K562 (cell line): Measurements from ENCODE around the gene BAIAP2L2. TPM values are rescaled to one million over a fixed set of nuclear protein-coding genes. Genes with fewer than 3 reads are reported as not detected.

Experiments
- ATAC-seq: fragments of 200-7000 bp; cut with Tn5 transposase; 3 replicates; pipeline ENCODE4 v1.9.1; 2020; ENCODE audit warnings: moderate library complexity
- BruUV-seq: library from RNA; stranded (reverse); fragments of 400-500 nt; replicated peaks from 2 replicates; lab custom pipeline; 2021; lab: Mats Ljungman, UMichigan
- CTCF ChIA-PET: fragments of 300-600 bp; formaldehyde crosslinking; extraction: SDS; loops from one replicate; lab custom pipeline; 2021; ENCODE audit warnings: low intra/inter-chr PET ratio; lab: Yijun Ruan, JAX
- POLR2A ChIA-PET: fragments of 300-600, 350-650 bp; sonication (Branson Sonifier 250); formaldehyde crosslinking; extraction: SDS; loops from one replicate; lab custom pipeline; 2021; ENCODE audit warnings: antibody characterized with exemption, inconsistent platforms; lab: Yijun Ruan, JAX
- DNase-seq, 4 experiments: peaks; one replicate each; pipeline versions ENCODE4 v3.0.0 to v3.0.0-alpha.2; 2011 to 2018; ENCODE audit warnings: low spot score in 3 of 4, mixed read lengths in 3 of 4; ENCODE audit errors: extremely low read depth in 1 of 4
- FAIRE-seq: peaks from 2 replicates; lab custom pipeline; 2011; peaks lifted over from hg19 to GRCh38; lab: Jason Lieb, UNC
- H2AFZ ChIP-seq: 2 replicates; pipeline ENCODE4 v1.6.0; 2011; ENCODE audit warnings: low read depth, low read length, control low read depth, inconsistent platforms
- H3K27ac ChIP-seq: fragments of 200-600 bp; 3 replicates; pipeline ENCODE4 v1.8.0; 2011; ENCODE audit warnings: low read depth, mild to moderate bottlenecking, control low read depth, inconsistent platforms, low read length, moderate library complexity, mixed read lengths; ENCODE audit errors: extremely low read depth
- H3K27me3 ChIP-seq, 2 experiments: fragments of 300-600 bp in 1 of 2; 2 replicates in 1 of 2; 3 replicates in 1 of 2; pipeline versions ENCODE4 v1.6.0 to v1.8.0; 2011; ENCODE audit warnings: inconsistent platforms in 2 of 2, low read length in 2 of 2, mild to moderate bottlenecking in 1 of 2, mixed read lengths in 1 of 2, moderate library complexity in 1 of 2; ENCODE audit not compliant: control insufficient read depth in 2 of 2, insufficient read depth in 2 of 2
- H3K36me3 ChIP-seq: fragments of 300-600 bp; 3 replicates; pipeline ENCODE4 v1.8.0; 2011; ENCODE audit warnings: mild to moderate bottlenecking, low read length, inconsistent platforms; ENCODE audit not compliant: control insufficient read depth, insufficient read depth
- H3K4me1 ChIP-seq, 2 experiments: fragments of 200-600 bp in 1 of 2; replicated peaks in 1 of 2; 2 replicates in 1 of 2; 3 replicates in 1 of 2; pipeline versions ENCODE4 v1.5.1 to v1.8.0; 2011; ENCODE audit warnings: inconsistent platforms in 2 of 2, low read length in 2 of 2, mild to moderate bottlenecking in 1 of 2, mixed read lengths in 1 of 2, moderate library complexity in 1 of 2; ENCODE audit not compliant: control insufficient read depth in 2 of 2, insufficient read depth in 2 of 2
- H3K4me2 ChIP-seq: 2 replicates; pipeline ENCODE4 v1.6.1; 2011; ENCODE audit warnings: low read length, control low read depth, inconsistent platforms, mixed read lengths; ENCODE audit not compliant: insufficient read depth
- H3K4me3 ChIP-seq: fragments of 200-600 bp; sonication (generic), shearing (Covaris generic); 2 replicates; pipeline ENCODE4 v1.5.1; 2016; ENCODE audit warnings: control low read depth, inconsistent platforms
- H3K79me2 ChIP-seq: fragments of 200-600 bp; 3 replicates; pipeline ENCODE4 v1.8.0; 2011; ENCODE audit warnings: low read length, inconsistent platforms; ENCODE audit not compliant: control insufficient read depth, insufficient read depth
- H3K9ac ChIP-seq, 2 experiments: 2 replicates each; pipeline versions ENCODE4 v1.6.0 to v1.6.1; 2011; ENCODE audit warnings: low read depth in 2 of 2, low read length in 2 of 2, control low read depth in 1 of 2, inconsistent platforms in 1 of 2, mild to moderate bottlenecking in 1 of 2, mixed read lengths in 1 of 2; ENCODE audit not compliant: insufficient read depth in 1 of 2
- H3K9me1 ChIP-seq: one replicate; pipeline ENCODE4 v1.6.0; 2011; ENCODE audit warnings: inconsistent platforms, mild to moderate bottlenecking, low read length, moderate library complexity; ENCODE audit not compliant: control insufficient read depth, insufficient read depth
- H3K9me3 ChIP-seq: replicated peaks from 2 replicates; pipeline ENCODE4 v1.5.1; 2011; ENCODE audit warnings: low read depth, low read length, inconsistent platforms; ENCODE audit not compliant: control insufficient read depth, insufficient read depth
- H4K20me1 ChIP-seq: replicated peaks from 2 replicates; pipeline ENCODE4 v1.6.1; 2011; ENCODE audit warnings: low read length, inconsistent platforms, mixed read lengths; ENCODE audit not compliant: control insufficient read depth, insufficient read depth
- CTBP1 ChIP-seq: fragments of 450-650 bp; IDR thresholded peaks from 2 replicates; pipeline ENCODE4 v1.6.1; 2016; ENCODE audit warnings: borderline replicate concordance
- RB1 ChIP-seq: fragments of 450-650 bp; IDR thresholded peaks from 2 replicates; pipeline ENCODE4 v1.6.1; 2017; ENCODE audit warnings: low read depth, mild to moderate bottlenecking
- WGBS: fragments of 100-300 bp; shearing (Covaris generic); methylation state at CpG from one replicate; pipeline ENCODE4 v1.1.6; 2016; ENCODE audit warnings: low coverage, mixed read lengths; ENCODE audit not compliant: insufficient coverage; ENCODE audit errors: missing lambda C conversion rate; 5-methylcytosine and 5-hydroxymethylcytosine counted together
- in situ Hi-C: fragments of 300-500 bp; cut with MboI; formaldehyde crosslinking; loops from 4 replicates; pipeline ENCODE4 v1.15.0; 2018; ENCODE audit warnings: inconsistent platforms, mixed read lengths
- intact Hi-C: fragments of 100-400 bp; cut with micrococcal nuclease; formaldehyde crosslinking; loops from 2 replicates; pipeline ENCODE4 v1.14.2; 2022
- polyA plus RNA-seq, 8 experiments: library from polyadenylated mRNA; depleted of rRNA in 4 of 8; stranded (reverse) in 5 of 8; unstranded in 3 of 8; fragments of >200 nt; fragmentation: Nextera tagmentation in 2 of 8; fragmentation: Illumina TruSeq in 1 of 8; extraction: Ambion mirVana in 2 of 8; extraction: Trizol in 1 of 8; gene quantifications; 2 replicates each; pipeline versions ENCODE4 v1.2.1 to v1.2.3, GENCODE V29; 2011 to 2014; ENCODE audit warnings: inconsistent platforms in 1 of 8, missing spikeins in 1 of 8
- total RNA-seq, 7 experiments: library from RNA; depleted of rRNA in 6 of 7; stranded (reverse); fragments of >200 nt in 6 of 7; fragmentation: Illumina TruSeq in 2 of 7; extraction: Trizol in 2 of 7; gene quantifications; 2 replicates each; pipeline versions ENCODE4 v1.2.1 to v1.2.3, GENCODE V29; 2011 to 2021; ENCODE audit warnings: low replicate concordance in 1 of 7
- TF ChIP-seq, protein P1 (sequence below): fragments of 250-450 bp; sonication (Bioruptor Pico); IDR thresholded peaks from 2 replicates; pipeline ENCODE4 v1.8.0; 2021; ENCODE audit warnings: moderate library complexity, mild to moderate bottlenecking, inconsistent platforms
- TF ChIP-seq, protein P2 (sequence below): sonication (generic); formaldehyde crosslinking; IDR thresholded peaks from 2 replicates; pipeline ENCODE4 v1.8.0; 2022; ENCODE audit warnings: missing genetic modification reagents, mild to moderate bottlenecking, moderate library complexity, borderline replicate concordance
- TF ChIP-seq, protein P3 (sequence below): IDR thresholded peaks from 2 replicates; pipeline ENCODE4 v1.6.1; 2011; ENCODE audit warnings: borderline replicate concordance, low read depth, mild to moderate bottlenecking, moderate library complexity, low read length; ENCODE audit not compliant: insufficient read depth, poor library complexity, severe bottlenecking
- TF ChIP-seq, protein P4 (sequence below), 2 experiments: fragments of 450-650 bp; formaldehyde crosslinking in 1 of 2; IDR thresholded peaks; 2 replicates each; pipeline versions ENCODE4 v1.4.0 to v1.6.1; 2014 to 2020; ENCODE audit warnings: mild to moderate bottlenecking in 2 of 2, borderline replicate concordance in 1 of 2, low read depth in 1 of 2

BAIAP2L2 gene
- total and polyA plus RNA-seq, 9 of the 15 experiments (the other 6 are each of a cell fraction or from before 2014, with no cell fraction given): 0.04 to 0.22 (median 0.07) TPM; not detected in 4

DNA sequence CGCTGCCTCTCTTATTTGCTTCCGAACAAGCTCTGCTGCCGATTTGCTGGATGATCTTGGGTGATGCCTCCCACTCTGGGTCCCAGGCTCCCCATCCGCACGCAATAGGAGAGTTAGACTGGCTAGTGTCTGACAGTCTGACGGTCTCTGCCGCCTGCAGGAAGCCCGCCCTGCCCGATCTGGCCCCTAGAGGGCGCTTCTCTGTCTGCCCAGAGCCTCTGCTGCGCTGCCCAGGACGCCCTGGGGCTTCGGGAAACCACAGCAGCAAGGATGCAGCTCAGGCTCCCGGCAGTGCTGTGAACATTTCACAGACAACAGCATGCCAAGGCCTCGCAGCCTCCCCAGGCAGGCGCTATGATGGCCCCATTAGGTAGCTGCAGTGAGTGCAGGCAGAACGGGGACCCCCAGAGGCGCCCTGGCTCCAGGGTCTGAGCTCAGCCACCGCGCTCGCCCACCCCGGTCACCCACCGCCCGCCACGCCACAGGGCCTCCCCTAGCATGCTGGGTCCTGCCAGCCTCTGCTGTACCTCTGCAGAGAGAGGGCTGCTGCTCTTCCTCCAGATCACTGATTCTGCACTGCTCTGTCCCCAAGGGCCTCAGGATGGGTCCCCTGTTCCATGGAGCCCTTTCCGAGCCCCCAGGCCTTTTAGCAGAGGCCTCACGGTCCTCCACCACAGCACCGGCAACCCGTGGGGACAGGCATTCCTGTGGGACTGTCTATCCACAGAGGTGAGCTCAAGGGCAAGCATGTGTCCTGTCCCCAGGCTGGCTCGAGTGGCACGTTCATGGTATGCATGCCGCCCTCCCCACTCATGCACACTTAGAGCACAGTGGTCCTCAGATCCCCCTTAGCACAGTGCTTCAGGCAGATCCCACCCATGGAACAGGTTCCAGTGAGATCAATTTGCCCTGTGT is 4.3 kb upstream of the BAIAP2L2 start:
- BruUV-seq: no TSS peak
- H3K79me2 ChIP-seq: no peaks in the 10 kb centered on the region
- 36% methylated on average over 18 of the region's 32 CpGs for WGBS
- H2AFZ ChIP-seq: no peak overlapping the region
- CTCF ChIA-PET: interaction anchor here (0.5 kb wide), 1 partner anchor 100 kb away, joined by 3 read pairs; no protein-coding TSS in a partner anchor
- ATAC-seq: peak; percentile 98
- no peaks in the 10 kb centered on the region for H3K9me1 ChIP-seq
- no peaks in the 10 kb centered on the region for H4K20me1 ChIP-seq
- DNase-seq: peak; percentile 75 to 80 (median 76)
- no peak overlapping the region for H3K4me3 ChIP-seq
- POLR2A ChIA-PET: interaction anchor here (0.6 to 1.6 kb wide), 4 partner anchors 11 to 115 kb away, joined by 3 to 5 read pairs (median 4); partner anchors contain the start of gene MAFF
- FAIRE-seq: peak; percentile 63
- H3K4me2 ChIP-seq: no peak overlapping the region
- H3K9ac ChIP-seq: peak overlapping the region in 1 of 2 experiments; percentile 35; a peak in 1 of 4 replicates
- H3K27me3 ChIP-seq: no peaks in the 10 kb centered on the region
- no peaks in the 10 kb centered on the region for H3K9me3 ChIP-seq
- H3K4me1 ChIP-seq: peaks cover 0 to 33% of the 10 kb centered on the region in 2 experiments; a peak in 2 of 5 replicates
- in situ Hi-C loops: no loop called here
- intact Hi-C loops: loop anchor here (10.0 kb wide), 1 partner anchor 90 kb away; the partner anchor contains the start of gene MAFF
- no peak overlapping the region for H3K27ac ChIP-seq
- no peaks in the 10 kb centered on the region for H3K36me3 ChIP-seq
- TF ChIP-seq, protein P1, sequence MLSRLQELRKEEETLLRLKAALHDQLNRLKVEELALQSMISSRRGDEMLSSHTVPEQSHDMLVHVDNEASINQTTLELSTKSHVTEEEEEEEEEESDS: no peak
- TF ChIP-seq, protein P2, sequence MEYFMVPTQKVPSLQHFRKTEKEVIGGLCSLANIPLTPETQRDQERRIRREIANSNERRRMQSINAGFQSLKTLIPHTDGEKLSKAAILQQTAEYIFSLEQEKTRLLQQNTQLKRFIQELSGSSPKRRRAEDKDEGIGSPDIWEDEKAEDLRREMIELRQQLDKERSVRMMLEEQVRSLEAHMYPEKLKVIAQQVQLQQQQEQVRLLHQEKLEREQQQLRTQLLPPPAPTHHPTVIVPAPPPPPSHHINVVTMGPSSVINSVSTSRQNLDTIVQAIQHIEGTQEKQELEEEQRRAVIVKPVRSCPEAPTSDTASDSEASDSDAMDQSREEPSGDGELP (CRISPR knock-in tag): peak; percentile 32; the same call in 1 of the 2 replicates
- TF ChIP-seq, protein P3, sequence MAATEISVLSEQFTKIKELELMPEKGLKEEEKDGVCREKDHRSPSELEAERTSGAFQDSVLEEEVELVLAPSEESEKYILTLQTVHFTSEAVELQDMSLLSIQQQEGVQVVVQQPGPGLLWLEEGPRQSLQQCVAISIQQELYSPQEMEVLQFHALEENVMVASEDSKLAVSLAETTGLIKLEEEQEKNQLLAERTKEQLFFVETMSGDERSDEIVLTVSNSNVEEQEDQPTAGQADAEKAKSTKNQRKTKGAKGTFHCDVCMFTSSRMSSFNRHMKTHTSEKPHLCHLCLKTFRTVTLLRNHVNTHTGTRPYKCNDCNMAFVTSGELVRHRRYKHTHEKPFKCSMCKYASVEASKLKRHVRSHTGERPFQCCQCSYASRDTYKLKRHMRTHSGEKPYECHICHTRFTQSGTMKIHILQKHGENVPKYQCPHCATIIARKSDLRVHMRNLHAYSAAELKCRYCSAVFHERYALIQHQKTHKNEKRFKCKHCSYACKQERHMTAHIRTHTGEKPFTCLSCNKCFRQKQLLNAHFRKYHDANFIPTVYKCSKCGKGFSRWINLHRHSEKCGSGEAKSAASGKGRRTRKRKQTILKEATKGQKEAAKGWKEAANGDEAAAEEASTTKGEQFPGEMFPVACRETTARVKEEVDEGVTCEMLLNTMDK: peak; percentile 56
- TF ChIP-seq, protein P4, sequence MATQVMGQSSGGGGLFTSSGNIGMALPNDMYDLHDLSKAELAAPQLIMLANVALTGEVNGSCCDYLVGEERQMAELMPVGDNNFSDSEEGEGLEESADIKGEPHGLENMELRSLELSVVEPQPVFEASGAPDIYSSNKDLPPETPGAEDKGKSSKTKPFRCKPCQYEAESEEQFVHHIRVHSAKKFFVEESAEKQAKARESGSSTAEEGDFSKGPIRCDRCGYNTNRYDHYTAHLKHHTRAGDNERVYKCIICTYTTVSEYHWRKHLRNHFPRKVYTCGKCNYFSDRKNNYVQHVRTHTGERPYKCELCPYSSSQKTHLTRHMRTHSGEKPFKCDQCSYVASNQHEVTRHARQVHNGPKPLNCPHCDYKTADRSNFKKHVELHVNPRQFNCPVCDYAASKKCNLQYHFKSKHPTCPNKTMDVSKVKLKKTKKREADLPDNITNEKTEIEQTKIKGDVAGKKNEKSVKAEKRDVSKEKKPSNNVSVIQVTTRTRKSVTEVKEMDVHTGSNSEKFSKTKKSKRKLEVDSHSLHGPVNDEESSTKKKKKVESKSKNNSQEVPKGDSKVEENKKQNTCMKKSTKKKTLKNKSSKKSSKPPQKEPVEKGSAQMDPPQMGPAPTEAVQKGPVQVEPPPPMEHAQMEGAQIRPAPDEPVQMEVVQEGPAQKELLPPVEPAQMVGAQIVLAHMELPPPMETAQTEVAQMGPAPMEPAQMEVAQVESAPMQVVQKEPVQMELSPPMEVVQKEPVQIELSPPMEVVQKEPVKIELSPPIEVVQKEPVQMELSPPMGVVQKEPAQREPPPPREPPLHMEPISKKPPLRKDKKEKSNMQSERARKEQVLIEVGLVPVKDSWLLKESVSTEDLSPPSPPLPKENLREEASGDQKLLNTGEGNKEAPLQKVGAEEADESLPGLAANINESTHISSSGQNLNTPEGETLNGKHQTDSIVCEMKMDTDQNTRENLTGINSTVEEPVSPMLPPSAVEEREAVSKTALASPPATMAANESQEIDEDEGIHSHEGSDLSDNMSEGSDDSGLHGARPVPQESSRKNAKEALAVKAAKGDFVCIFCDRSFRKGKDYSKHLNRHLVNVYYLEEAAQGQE (IDR thresholded peaks at IDR 0.05; ENCODE audit: borderline replicate concordance): peak; percentile 64
- TF ChIP-seq, protein P4 (CRISPR knock-in tag; IDR thresholded peaks at IDR 0.05; ENCODE audit: low read depth): no peak
- peak; percentile 40; the same call in 1 of the 2 replicates for TF ChIP-seq RB1
- TF ChIP-seq CTBP1: peak; percentile 34; the same call in 1 of the 2 replicates
